ENCODE measurements around the gene LCE1C.

DNA sequence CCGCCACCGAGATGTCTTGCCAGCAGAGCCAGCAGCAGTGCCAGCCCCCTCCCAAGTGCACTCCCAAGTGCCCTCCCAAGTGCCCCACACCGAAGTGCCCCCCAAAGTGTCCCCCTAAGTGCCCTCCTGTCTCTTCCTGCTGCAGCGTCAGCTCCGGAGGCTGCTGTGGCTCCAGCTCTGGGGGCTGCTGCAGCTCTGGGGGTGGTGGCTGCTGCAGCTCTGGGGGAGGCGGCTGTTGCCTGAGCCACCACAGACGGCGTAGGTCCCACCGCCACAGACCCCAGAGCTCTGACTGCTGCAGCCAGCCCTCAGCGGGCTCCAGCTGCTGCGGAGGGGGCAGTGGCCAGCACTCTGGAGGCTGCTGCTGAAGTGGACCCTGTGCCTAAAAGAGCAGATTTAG, 30.1 kb downstream of the LCE1C start:
- TF ChIP-seq, protein P1, sequence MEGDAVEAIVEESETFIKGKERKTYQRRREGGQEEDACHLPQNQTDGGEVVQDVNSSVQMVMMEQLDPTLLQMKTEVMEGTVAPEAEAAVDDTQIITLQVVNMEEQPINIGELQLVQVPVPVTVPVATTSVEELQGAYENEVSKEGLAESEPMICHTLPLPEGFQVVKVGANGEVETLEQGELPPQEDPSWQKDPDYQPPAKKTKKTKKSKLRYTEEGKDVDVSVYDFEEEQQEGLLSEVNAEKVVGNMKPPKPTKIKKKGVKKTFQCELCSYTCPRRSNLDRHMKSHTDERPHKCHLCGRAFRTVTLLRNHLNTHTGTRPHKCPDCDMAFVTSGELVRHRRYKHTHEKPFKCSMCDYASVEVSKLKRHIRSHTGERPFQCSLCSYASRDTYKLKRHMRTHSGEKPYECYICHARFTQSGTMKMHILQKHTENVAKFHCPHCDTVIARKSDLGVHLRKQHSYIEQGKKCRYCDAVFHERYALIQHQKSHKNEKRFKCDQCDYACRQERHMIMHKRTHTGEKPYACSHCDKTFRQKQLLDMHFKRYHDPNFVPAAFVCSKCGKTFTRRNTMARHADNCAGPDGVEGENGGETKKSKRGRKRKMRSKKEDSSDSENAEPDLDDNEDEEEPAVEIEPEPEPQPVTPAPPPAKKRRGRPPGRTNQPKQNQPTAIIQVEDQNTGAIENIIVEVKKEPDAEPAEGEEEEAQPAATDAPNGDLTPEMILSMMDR (conservative IDR thresholded peaks at IDR 0.05) = no peak
- no peak for TF ChIP-seq ZFX (IDR thresholded peaks at IDR 0.05)

Measured in C4-2B (cell line).